Measurements from ENCODE around the gene ABCA3.

ABCA3 gene

DNA sequence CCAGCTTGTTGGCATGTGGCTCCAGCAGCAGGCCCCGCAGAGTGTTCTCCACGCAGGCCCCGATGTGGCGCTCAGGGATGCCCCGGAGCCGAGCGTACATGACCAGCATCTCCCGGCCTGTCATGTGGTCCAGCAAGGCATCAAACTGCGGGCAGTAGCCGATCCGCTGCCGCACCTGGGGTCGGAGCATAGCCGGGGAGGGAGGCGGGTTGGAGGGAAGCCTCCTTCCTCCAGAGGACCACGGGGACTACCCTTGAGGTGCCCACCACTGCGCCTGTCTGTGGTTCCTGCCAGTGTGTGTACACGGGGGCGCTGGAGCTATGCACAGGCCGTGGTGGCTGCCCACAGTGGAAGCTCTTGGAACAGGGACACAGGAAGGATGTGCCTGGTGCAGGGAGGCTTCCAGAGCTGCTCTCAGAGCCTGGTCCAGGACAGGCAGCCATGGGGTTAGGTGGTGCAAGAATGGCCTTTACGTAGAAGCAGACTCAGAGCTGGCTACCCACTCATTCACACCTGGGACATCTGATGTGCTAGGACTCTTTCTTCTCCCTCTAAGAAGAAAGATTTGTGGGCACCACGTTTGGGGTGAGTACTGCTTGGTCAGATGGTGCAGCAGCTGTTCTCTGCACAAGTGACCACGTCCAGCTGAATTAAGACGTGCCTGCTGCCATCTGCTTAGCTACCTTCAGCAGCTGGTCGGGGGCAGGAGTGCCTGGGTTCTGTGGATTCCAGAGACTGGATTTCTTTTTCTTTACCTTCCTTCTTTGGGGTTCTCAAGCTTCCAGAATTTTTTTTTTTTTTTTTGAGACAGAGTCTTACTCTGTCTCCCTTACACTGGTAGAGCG, 61.4 kb downstream of the ABCA3 start:
- in situ Hi-C loops (cut with HindIII; ENCODE audit: low pct_unique_long_range_greater_than_20kb, low sequenced_read_pairs) = no loop called here
- no peak for DNase-seq (ENCODE audit: low read depth in 1 of 2, low spot score in 1 of 2)
- TF ChIP-seq JUND (IDR thresholded peaks at IDR 0.05; ENCODE audit: low read depth) = no peak

DNA sequence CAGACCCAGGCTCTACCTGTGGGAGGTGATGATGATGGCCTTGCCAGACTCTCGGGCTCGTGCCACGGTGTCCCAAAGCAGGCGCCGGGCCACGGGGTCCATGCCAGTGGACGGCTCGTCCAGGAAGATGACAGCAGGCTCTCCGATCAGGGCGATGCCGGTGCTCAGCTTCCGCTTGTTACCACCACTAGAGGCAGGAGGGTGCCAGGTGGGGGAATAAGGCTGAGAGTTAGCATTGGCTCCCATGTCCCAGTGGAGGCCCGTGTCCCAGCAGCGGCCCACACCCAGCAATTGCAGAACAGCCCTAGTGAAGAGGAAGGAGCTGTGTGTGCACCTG, 62.3 kb downstream of the ABCA3 start:
- TF ChIP-seq JUND (IDR thresholded peaks at IDR 0.05; ENCODE audit: low read depth) = no peak
- in situ Hi-C loops (cut with HindIII; ENCODE audit: low pct_unique_long_range_greater_than_20kb, low sequenced_read_pairs) = no loop called here
- DNase-seq (ENCODE audit: low read depth in 1 of 2, low spot score in 1 of 2) = no peak

DNA sequence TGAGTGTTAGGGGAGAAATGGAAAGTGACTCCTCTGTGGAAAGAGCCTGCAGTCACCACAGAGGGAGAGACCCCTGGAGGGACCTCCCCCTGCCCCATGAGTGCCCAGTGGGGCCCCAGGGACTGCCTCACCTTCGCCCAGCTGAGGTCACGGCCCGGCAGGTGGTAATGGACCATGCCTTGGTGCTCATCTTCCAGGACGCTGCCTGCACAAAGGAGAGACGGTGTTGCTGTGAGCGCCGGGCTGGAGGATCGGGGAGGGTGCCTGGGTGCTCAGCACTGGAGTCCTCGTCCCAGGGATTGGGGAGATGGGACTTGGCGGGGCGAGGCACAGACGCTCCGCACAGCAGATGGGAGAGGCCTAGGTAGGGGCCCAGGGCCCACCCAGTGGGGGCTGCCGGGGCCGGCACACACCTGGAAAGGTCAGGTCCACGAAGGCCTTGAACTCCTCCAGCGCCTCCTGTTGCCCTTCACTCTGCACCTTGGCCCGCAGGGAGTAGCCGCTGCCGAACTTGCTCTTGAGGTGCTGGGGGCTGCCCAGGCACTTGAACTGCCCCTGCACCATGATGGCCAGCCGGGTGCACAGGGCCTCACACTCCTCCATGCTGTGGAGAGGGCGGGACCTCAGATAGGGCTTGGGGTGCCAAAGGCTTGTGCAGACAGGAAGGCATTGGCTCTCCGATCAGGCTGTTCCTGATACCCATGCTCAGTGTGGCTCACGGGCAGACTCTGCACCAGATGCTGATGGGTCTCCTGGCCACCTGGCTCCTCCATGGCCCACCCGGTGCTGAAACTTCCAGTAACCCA, 62.9 kb downstream of the ABCA3 start:
- TF ChIP-seq JUND (IDR thresholded peaks at IDR 0.05; ENCODE audit: low read depth) = no peak
- in situ Hi-C loops (cut with HindIII; ENCODE audit: low pct_unique_long_range_greater_than_20kb, low sequenced_read_pairs) = no loop called here
- no peak for DNase-seq (ENCODE audit: low read depth in 1 of 2, low spot score in 1 of 2)

GRCh38 chr16:2276368-2277195, 63.9 kb downstream of the ABCA3 start:
- no peak for TF ChIP-seq JUND (IDR thresholded peaks at IDR 0.05; ENCODE audit: low read depth)
- in situ Hi-C loops (cut with HindIII; ENCODE audit: low pct_unique_long_range_greater_than_20kb, low sequenced_read_pairs) = no loop called here
- DNase-seq (ENCODE audit: low read depth in 1 of 2, low spot score in 1 of 2) = no peak

DNA sequence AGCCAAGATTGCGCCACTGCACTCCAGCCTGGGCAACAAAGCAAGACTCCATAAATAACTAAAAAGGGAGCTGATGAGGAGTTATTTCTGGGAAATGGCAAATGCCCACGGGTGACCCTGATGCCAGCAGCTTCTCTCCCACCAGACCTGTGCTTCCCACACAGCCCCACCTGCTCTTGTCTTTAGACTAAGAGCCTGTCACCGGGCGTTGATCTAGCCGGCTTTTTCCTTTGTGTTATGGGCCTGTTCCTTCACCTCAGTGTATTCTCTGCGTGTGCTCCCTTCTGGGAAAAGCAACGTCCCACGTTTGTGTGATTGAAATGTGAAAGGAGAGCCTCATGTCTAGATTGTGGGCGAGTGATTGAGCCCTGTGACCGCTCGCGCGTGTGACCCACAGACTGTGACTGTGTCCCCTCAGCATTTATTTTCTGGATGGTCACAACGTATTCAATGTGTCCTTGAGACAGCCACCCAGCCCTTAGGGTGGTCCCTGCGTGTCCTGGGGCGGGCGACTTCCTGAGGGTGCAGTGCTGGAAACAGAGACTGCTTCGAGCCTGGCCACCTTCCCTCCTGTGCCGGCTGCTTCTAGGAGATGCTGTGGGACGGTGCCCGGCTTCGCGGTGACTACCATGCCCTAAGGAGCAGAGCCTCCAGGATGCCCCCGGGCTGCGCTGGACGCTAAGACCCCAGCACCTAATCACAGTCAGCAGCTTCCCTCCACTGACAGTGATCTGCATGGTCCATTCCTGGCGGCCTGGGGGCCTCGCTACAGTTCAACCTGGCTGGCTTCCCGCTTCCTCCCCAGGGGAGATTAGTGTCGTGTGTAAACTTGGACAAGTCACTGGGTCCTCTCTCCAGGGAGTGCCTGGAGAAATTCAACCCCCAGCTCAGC, 64.8 kb downstream of the ABCA3 start:
- no peak for TF ChIP-seq JUND (IDR thresholded peaks at IDR 0.05; ENCODE audit: low read depth)
- in situ Hi-C loops (cut with HindIII; ENCODE audit: low pct_unique_long_range_greater_than_20kb, low sequenced_read_pairs) = no loop called here
- no peak for DNase-seq (ENCODE audit: low read depth in 1 of 2, low spot score in 1 of 2)

DNA sequence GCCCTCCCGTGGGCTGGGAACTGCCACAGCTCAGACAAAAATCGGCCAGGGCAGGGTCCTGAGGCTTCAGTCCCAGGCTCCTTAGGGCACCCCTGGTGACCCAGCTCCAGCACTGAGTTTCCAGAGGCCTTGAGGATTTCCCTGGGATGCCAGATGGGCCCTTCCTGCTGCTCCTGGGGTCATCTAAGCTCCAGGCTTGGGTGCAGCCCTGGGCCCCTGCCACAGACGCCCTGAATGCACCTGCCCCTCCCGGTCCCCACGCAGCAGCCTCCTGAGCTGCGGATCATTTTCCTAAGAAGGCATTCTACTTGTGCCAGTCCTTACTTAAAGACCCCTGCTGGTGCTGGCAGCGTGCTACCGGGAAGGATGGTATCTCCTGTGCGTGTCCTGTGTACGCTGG, 66.6 kb downstream of the ABCA3 start:
- in situ Hi-C loops (cut with HindIII; ENCODE audit: low pct_unique_long_range_greater_than_20kb, low sequenced_read_pairs) = no loop called here
- TF ChIP-seq JUND (IDR thresholded peaks at IDR 0.05; ENCODE audit: low read depth) = no peak
- no peak for DNase-seq (ENCODE audit: low read depth in 1 of 2, low spot score in 1 of 2)

GRCh38 chr16:2273484-2273883, 67.0 kb downstream of the ABCA3 start:
- DNase-seq (ENCODE audit: low read depth in 1 of 2, low spot score in 1 of 2) = no peak
- in situ Hi-C loops (cut with HindIII; ENCODE audit: low pct_unique_long_range_greater_than_20kb, low sequenced_read_pairs) = no loop called here
- TF ChIP-seq JUND (IDR thresholded peaks at IDR 0.05; ENCODE audit: low read depth) = no peak

DNA sequence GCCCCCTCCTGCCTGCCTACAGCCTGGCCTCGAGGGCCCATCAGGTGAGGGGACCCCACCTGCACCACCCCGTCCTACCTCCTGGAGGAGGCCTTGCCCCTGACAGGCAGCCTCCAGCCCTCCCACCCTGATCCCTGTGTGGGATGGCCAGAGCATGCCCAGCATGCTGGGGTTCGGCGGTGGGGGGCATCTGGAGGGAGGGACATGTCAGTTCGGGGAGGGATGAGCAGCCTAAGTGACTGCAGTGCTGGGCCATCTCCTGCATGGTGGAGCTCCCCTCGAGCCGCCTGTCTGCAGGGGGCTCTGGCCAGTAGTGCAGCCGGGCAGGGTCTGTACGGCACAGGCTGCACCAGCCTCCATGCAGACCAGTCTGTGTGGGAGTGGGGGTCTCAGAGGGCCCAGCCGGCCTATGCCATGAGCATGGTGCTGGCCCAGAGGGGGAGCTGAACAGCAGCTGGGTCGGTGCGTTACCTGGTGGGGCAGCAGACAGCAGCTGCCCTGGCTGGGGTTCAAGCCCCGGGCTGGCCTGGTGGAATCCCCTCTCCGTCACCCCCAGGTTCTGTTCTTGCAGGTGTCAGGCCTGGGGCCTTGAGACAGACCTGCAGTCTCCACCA, 68.6 kb downstream of the ABCA3 start:
- in situ Hi-C loops (cut with HindIII; ENCODE audit: low pct_unique_long_range_greater_than_20kb, low sequenced_read_pairs) = no loop called here
- TF ChIP-seq JUND (IDR thresholded peaks at IDR 0.05; ENCODE audit: low read depth) = no peak
- DNase-seq (ENCODE audit: low read depth in 1 of 2, low spot score in 1 of 2) = no peak

DNA sequence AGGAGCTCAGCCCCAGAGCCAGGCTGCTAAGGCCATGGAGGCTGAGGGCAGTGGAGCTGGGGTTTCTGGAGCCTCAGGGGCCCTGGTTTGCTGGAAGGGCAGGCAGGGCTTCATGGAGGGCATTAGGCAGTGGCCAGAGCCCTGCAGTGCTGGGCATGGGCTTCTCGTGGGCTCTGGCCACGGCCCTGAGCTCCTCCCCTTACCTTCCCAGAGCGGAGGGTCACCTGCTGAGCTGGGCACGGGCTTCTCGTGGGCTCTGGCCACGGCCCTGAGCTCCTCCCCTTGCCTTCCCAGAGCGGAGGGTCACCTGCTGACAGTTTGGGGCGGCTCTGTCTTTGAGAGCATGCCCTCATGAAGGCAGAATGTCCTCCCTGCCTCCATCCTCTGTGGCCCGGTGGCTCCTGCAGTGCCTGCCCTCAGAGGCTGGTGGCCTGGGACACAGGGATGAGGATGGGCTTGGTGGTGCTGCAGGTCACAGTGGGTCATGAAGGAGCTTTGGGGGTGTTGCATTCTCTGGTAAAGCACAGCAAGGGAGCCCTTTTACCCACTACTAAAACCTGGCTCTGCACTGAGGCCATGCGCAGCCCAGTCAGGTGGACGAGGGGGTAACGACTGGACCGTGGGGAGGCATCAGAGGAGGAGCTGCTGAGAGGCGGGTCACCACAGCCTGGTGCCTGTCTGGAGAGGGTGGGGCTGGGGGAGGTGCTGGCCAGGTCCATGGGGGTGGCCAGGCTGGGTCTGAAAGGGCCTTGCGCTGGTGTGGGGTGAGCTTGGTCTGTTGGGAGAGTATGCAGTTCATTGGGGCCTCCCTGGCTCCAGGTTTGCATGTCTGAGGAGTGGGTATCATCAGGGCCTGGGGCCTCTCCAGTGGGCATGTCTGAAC, 69.7 kb downstream of the ABCA3 start:
- in situ Hi-C loops (cut with HindIII; ENCODE audit: low pct_unique_long_range_greater_than_20kb, low sequenced_read_pairs) = no loop called here
- no peak for DNase-seq (ENCODE audit: low read depth in 1 of 2, low spot score in 1 of 2)

GRCh38 chr16:2270070-2270462, 70.5 kb downstream of the ABCA3 start:
- no peak for TF ChIP-seq JUND (IDR thresholded peaks at IDR 0.05; ENCODE audit: low read depth)
- in situ Hi-C loops (cut with HindIII; ENCODE audit: low pct_unique_long_range_greater_than_20kb, low sequenced_read_pairs) = no loop called here
- DNase-seq (ENCODE audit: low read depth in 1 of 2, low spot score in 1 of 2) = no peak

More for the DNA sequence above, 69.7 kb downstream of the ABCA3 start:
- TF ChIP-seq JUND (IDR thresholded peaks at IDR 0.05; ENCODE audit: low read depth) = no peak

Data from T47D (cell line).